Vagina (tissue), 2 donors: ENCODE data around the gene TRPV5.

ENCODE experiments used
- POLR2A ChIP-seq, 2 donors: fragments of 450-650 bp; IDR thresholded peaks; one replicate each; pipeline ENCODE4 v1.6.1; 2017; ENCODE audit warnings: antibody characterized with exemption in 2 of 2, mild to moderate bottlenecking in 2 of 2, moderate library complexity in 2 of 2
- POLR2AphosphoS5 ChIP-seq, 2 donors: sonication (generic); formaldehyde crosslinking; IDR thresholded peaks; one replicate each; pipeline ENCODE4 v1.9.0; 2017; ENCODE audit warnings: antibody characterized with exemption in 2 of 2, mild to moderate bottlenecking in 2 of 2, low read depth in 1 of 2; ENCODE audit not compliant: insufficient read depth in 1 of 2
- TF ChIP-seq, protein P1 (sequence below), 3 experiments: fragments of 450-650 bp in 2 of 3; fragments of 200-600 bp in 1 of 3; sonication (generic) in 1 of 3; IDR thresholded peaks; one replicate each; pipeline ENCODE4 v1.5.1; 2017 to 2019; ENCODE audit warnings: antibody characterized with exemption in 3 of 3, mild to moderate bottlenecking in 2 of 3, moderate library complexity in 2 of 3

GRCh38 chr7:142935941-142936565 lies 2.5 kb upstream of the TRPV5 start:
- no peak for TF ChIP-seq POLR2A (IDR thresholded peaks at IDR 0.05)
- TF ChIP-seq, protein P1, sequence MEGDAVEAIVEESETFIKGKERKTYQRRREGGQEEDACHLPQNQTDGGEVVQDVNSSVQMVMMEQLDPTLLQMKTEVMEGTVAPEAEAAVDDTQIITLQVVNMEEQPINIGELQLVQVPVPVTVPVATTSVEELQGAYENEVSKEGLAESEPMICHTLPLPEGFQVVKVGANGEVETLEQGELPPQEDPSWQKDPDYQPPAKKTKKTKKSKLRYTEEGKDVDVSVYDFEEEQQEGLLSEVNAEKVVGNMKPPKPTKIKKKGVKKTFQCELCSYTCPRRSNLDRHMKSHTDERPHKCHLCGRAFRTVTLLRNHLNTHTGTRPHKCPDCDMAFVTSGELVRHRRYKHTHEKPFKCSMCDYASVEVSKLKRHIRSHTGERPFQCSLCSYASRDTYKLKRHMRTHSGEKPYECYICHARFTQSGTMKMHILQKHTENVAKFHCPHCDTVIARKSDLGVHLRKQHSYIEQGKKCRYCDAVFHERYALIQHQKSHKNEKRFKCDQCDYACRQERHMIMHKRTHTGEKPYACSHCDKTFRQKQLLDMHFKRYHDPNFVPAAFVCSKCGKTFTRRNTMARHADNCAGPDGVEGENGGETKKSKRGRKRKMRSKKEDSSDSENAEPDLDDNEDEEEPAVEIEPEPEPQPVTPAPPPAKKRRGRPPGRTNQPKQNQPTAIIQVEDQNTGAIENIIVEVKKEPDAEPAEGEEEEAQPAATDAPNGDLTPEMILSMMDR (IDR thresholded peaks at IDR 0.05): no peak
- no peak for TF ChIP-seq POLR2AphosphoS5 (IDR thresholded peaks at IDR 0.05; ENCODE audit: insufficient read depth in 1 of 2, low read depth in 1 of 2)
